Activated CD4-positive, alpha-beta memory T cell treated with anti-CD3 and anti-CD28 coated beads, Interleukin-2, amount 10 ng/mL, durations not matched to agents 7 days and 5 days (primary cell): ENCODE results near the gene PTDSS2. TPM values are rescaled to one million over a fixed set of nuclear protein-coding genes. Genes with fewer than 3 reads are reported as not detected.
"Not testable (repeated sequence)": the region's sequence is repeated elsewhere in the genome, so short reads cannot be mapped to it uniquely, and the experiment has no call there.

Experiments used
- CTCF ChIA-PET: fragments of 350-600 bp; sonication (Branson Sonifier 250); formaldehyde crosslinking; loops from one replicate; lab custom pipeline; 2021; ENCODE audit warnings: antibody characterized with exemption, inconsistent platforms; lab: Charles Lee
- POLR2A ChIA-PET: fragments of 350-600 bp; sonication (Branson Sonifier 250); formaldehyde crosslinking; loops from one replicate; lab custom pipeline; 2021; ENCODE audit warnings: antibody characterized with exemption; lab: Charles Lee
- DNase-seq: peaks from one replicate; pipeline ENCODE4 v3.0.0-alpha.2; 2020
- H3K27ac Mint-ChIP-seq: one replicate; pipeline ENCODE4 v1.8.0; 2021; ENCODE audit warnings: mild to moderate bottlenecking, mixed read lengths
- H3K27me3 Mint-ChIP-seq: one replicate; pipeline ENCODE4 v1.8.0; 2021; ENCODE audit warnings: mixed read lengths
- H3K36me3 Mint-ChIP-seq: one replicate; pipeline ENCODE4 v1.8.0; 2021; ENCODE audit warnings: low read depth, mixed read lengths
- H3K4me1 Mint-ChIP-seq: one replicate; pipeline ENCODE4 v1.8.0; 2021; ENCODE audit warnings: mixed read lengths
- H3K4me3 Mint-ChIP-seq: one replicate; pipeline ENCODE4 v1.8.0; 2021; ENCODE audit warnings: mild to moderate bottlenecking, mixed read lengths
- H3K9me3 Mint-ChIP-seq: one replicate; pipeline ENCODE4 v1.8.0; 2021; ENCODE audit warnings: mixed read lengths
- total RNA-seq, 2 experiments: library from RNA; stranded (reverse); gene quantifications; one replicate each; pipeline ENCODE4 v1.2.3, GENCODE V29; 2021

PTDSS2 gene
- total RNA-seq, 2 experiments from 2014 or later: 20.1 to 21.5 TPM

DNA sequence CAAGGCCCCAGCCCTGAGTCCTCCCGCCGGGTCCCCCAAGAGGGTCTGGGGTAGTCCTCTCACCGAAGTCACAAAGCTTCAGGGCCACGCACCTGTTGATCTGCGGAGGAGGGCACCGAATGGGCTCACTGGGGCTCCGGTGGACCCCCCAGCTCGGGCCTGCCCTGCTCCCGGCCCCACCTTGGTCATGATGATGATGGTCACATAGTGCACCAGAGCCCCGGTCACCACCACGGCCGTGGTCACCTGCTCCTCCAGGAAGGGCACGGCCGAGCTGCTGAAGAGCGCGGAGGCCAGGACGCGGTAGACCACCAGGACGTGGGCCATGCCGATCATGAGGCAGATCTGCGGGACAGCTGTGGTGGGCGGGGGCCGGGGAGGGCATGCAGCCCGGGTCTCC lies 21.8 kb upstream of the PTDSS2 start:
- CTCF ChIA-PET: no interaction called here
- no peak overlapping the region for H3K4me3 Mint-ChIP-seq
- no peak for DNase-seq

DNA sequence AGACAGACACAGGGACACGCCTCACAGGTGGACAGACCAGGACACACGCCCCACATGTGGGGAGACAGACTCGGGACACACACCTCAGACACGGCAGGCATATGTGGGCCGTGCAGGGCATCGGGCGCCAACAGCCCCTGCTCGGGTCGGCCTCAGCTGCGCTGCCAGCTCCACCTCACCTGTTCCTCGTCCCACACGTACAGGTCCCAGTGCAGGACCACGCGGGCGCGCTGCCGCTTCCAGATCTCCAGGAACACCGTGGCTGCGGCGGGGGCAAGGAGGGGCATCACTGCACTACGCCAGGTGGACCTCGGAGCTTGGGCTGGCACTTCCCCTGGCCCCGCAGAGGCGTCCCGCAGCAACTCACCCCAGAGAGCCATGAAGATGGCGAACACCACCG lies 20.7 kb upstream of the PTDSS2 start:
- Mint-ChIP-seq H3K36me3 (peaks cover 9% of the 10 kb centered on the region), H3K27me3 (no peaks in the 10 kb centered on the region), H3K4me3 (no peak overlapping the region), H3K9me3 (no peaks in the 10 kb centered on the region), H3K27ac (no peak overlapping the region), H3K4me1 (no peaks in the 10 kb centered on the region)
- POLR2A ChIA-PET: no interaction called here
- CTCF ChIA-PET: no interaction called here
- no peak for DNase-seq

More for the DNA sequence above, 21.8 kb upstream of the PTDSS2 start:
- Mint-ChIP-seq H3K27ac (no peak overlapping the region), H3K9me3 (no peaks in the 10 kb centered on the region), H3K4me1 (no peaks in the 10 kb centered on the region), H3K27me3 (no peaks in the 10 kb centered on the region), H3K36me3 (peaks cover 9% of the 10 kb centered on the region)
- POLR2A ChIA-PET: interaction anchor here (1.9 kb wide), 1 partner anchor 12 kb away, joined by 5 read pairs; no protein-coding TSS in a partner anchor

GRCh38 chr11:429931-430456 lies 20.1 kb upstream of the PTDSS2 start:
- ChIA-PET POLR2A (no interaction called here), CTCF (no interaction called here)
- no peak overlapping the region for H3K4me3 Mint-ChIP-seq

DNA sequence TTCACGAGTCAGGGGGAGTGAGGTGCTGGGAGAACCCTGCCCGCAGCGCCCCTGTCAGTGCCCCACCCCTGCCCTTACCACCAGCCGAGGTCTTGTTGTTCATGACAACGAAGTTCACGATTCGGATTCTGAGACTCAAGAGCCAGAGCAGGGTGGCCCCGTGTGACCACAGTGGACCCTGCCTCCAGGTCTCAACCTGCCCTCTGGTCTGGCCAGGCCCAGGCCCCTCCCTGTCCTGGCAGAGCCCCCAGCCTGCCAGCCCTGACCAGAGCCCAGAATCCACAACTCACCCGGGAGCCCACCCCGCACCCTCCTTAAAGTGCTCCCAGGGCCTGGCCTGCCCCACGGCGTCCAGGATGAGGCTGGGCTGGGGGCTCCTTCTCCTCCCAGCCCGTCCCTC lies 18.2 kb upstream of the PTDSS2 start:
- POLR2A ChIA-PET: no interaction called here
- Mint-ChIP-seq H3K4me3 (no peak overlapping the region), H3K4me1 (peaks cover 3% of the 10 kb centered on the region), H3K36me3 (peaks cover 9% of the 10 kb centered on the region), H3K27ac (no peak overlapping the region), H3K27me3 (no peaks in the 10 kb centered on the region), H3K9me3 (no peaks in the 10 kb centered on the region)
- no peak for DNase-seq
- CTCF ChIA-PET: no interaction called here

More at GRCh38 chr11:429931-430456, 20.1 kb upstream of the PTDSS2 start:
- Mint-ChIP-seq H3K27ac (no peak overlapping the region), H3K36me3 (peaks cover 9% of the 10 kb centered on the region), H3K27me3 (no peaks in the 10 kb centered on the region), H3K9me3 (no peaks in the 10 kb centered on the region), H3K4me1 (no peaks in the 10 kb centered on the region)
- no peak for DNase-seq

GRCh38 chr11:432501-433100 lies 17.5 kb upstream of the PTDSS2 start:
- Mint-ChIP-seq H3K36me3 (peaks cover 9% of the 10 kb centered on the region), H3K9me3 (no peaks in the 10 kb centered on the region), H3K27ac (no peak overlapping the region), H3K4me1 (peaks cover 9% of the 10 kb centered on the region), H3K27me3 (no peaks in the 10 kb centered on the region), H3K4me3 (no peak overlapping the region)
- ChIA-PET POLR2A (no interaction called here), CTCF (no interaction called here)
- DNase-seq: no peak

DNA sequence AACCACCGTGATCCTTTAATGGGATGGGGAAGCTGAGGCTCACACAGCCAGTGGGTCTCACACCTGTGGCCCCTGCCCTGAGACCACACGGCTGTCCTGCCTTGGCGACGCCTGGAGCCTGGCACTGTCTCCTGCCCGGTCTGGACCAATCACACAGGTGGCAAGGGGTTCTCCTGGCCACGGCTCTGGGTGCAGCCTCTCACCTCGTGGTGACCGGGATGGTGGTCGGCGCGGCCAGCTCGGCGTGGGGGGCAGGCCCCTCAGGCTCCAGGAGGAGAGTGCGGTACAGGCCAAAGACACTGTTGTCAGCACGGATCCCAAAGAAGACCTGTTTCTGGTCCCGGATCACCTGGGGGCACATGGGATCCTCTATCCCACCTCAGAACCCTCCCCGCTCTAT lies 17.0 kb upstream of the PTDSS2 start:
- POLR2A ChIA-PET: no interaction called here
- DNase-seq: no peak
- Mint-ChIP-seq H3K4me3 (no peak overlapping the region), H3K36me3 (peaks cover 9% of the 10 kb centered on the region), H3K27ac (no peak overlapping the region), H3K4me1 (peaks cover 12% of the 10 kb centered on the region), H3K9me3 (no peaks in the 10 kb centered on the region), H3K27me3 (no peaks in the 10 kb centered on the region)
- CTCF ChIA-PET: no interaction called here

DNA sequence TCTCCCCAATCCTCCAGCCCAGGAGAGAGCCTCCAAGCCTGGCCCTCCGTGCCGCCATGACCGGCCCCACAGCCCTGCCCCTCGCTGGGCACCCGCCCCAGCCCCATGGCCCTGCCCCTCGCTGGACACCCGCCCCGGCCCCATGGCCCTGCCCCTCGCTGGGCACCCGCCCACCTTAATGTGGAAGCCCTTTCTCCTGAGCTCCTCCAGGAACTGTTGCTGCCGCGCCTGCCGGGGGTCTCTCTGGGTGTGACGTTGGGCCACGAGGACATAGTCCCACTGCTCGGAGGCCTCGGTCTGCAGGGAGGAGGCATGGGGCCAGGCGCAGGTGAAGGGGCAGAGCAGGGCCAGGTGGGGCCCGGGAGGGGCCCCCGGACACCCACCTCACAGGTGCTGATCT lies 16.4 kb upstream of the PTDSS2 start:
- ChIA-PET POLR2A (no interaction called here), CTCF (no interaction called here)
- H3K9me3 Mint-ChIP-seq: no peaks in the 10 kb centered on the region
- DNase-seq: no peak
- H3K27ac Mint-ChIP-seq: no peak overlapping the region
- peaks cover 6% of the 10 kb centered on the region for H3K36me3 Mint-ChIP-seq
- peaks cover 15% of the 10 kb centered on the region for H3K4me1 Mint-ChIP-seq
- H3K4me3 Mint-ChIP-seq: no peak overlapping the region
- no peaks in the 10 kb centered on the region for H3K27me3 Mint-ChIP-seq

DNA sequence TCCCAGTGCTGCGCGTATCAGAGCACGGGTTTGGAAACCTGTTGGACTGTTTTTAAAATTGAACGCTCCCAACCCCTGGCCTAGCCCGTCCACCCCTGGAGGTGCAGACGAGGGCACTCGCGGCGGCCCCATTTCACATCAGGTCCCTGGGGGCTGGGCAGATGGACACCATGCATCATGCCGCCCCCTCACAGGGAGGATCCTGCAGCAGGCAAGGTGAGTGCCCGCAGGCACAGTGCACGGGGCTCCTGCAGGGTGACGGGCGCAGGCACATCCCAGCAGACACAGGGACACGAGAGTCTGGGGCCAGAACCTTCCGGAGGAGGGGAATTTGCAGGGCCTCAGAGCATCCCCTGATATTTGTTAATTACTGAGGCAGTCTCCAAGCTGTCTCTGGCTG lies 15.6 kb upstream of the PTDSS2 start:
- Mint-ChIP-seq H3K4me1 (peaks cover 21% of the 10 kb centered on the region), H3K4me3 (no peak overlapping the region), H3K36me3 (peaks cover 4% of the 10 kb centered on the region), H3K27me3 (no peaks in the 10 kb centered on the region), H3K27ac (no peak overlapping the region), H3K9me3 (no peaks in the 10 kb centered on the region)
- no peak for DNase-seq
- POLR2A ChIA-PET: no interaction called here
- CTCF ChIA-PET: no interaction called here

GRCh38 chr11:434999-435740 lies 14.9 kb upstream of the PTDSS2 start:
- peaks cover 27% of the 10 kb centered on the region for H3K4me1 Mint-ChIP-seq
- H3K27me3 Mint-ChIP-seq, DNase-seq, H3K9me3 Mint-ChIP-seq, H3K27ac Mint-ChIP-seq, H3K36me3 Mint-ChIP-seq, H3K4me3 Mint-ChIP-seq, POLR2A ChIA-PET: not testable (repeated sequence)
- CTCF ChIA-PET: interaction anchor here (1.0 kb wide), 1 partner anchor 58 kb away, joined by 4 read pairs; no protein-coding TSS in a partner anchor

- Mint-ChIP-seq H3K27me3 (no peaks in the 10 kb centered on the region), H3K9me3 (no peaks in the 10 kb centered on the region), H3K4me1 (peaks cover 38% of the 10 kb centered on the region), H3K4me3 (no peak overlapping the region), H3K36me3 (peaks cover 3% of the 10 kb centered on the region), H3K27ac (no peak overlapping the region)
- no peak for DNase-seq
- ChIA-PET CTCF (no interaction called here), POLR2A (interaction anchor here (1.0 kb wide), 1 partner anchor 25 kb away, joined by 4 read pairs; no protein-coding TSS in a partner anchor)
Measured at GRCh38 chr11:437228-437870, 12.7 kb upstream of the PTDSS2 start.

- no peaks in the 10 kb centered on the region for H3K9me3 Mint-ChIP-seq
- H3K4me1 Mint-ChIP-seq: peaks cover 38% of the 10 kb centered on the region
- CTCF ChIA-PET: interaction anchor here (3.3 kb wide), 1 partner anchor 11 kb away, joined by 23 read pairs; the partner anchor contains the start of gene PTDSS2
- no peak overlapping the region for H3K4me3 Mint-ChIP-seq
- no peaks in the 10 kb centered on the region for H3K27me3 Mint-ChIP-seq
- H3K27ac Mint-ChIP-seq: no peak overlapping the region
- no peak for DNase-seq
- no peaks in the 10 kb centered on the region for H3K36me3 Mint-ChIP-seq
- POLR2A ChIA-PET: interaction anchor here (2.4 kb wide), 1 partner anchor 10 kb away, joined by 12 read pairs; no protein-coding TSS in a partner anchor
Measured at GRCh38 chr11:438101-438844, 11.8 kb upstream of the PTDSS2 start.

GRCh38 chr11:439315-440064 lies 10.6 kb upstream of the PTDSS2 start:
- Mint-ChIP-seq H3K36me3 (no peaks in the 10 kb centered on the region), H3K27ac (no peak overlapping the region), H3K9me3 (no peaks in the 10 kb centered on the region), H3K4me3 (peak overlapping the region; percentile 33), H3K4me1 (peaks cover 38% of the 10 kb centered on the region), H3K27me3 (peaks cover 9% of the 10 kb centered on the region)
- POLR2A ChIA-PET: interaction anchor here (0.9 to 3.1 kb wide), 4 partner anchors 9 to 24 kb away, joined by 4 to 30 read pairs (median 8); partner anchors contain the start of genes PTDSS2 and SIGIRR
- DNase-seq: no peak
- CTCF ChIA-PET: interaction anchor here (1.2 to 3.3 kb wide), 2 partner anchors 10 to 33 kb away, joined by 4 to 23 read pairs; partner anchors contain the start of gene PTDSS2
